Activated CD8-positive, alpha-beta T cell treated with anti-CD3 and anti-CD28 coated beads, Interleukin-2, amount 10 ng/mL, durations not matched to agents 7 days and 5 days (primary cell): ENCODE measurements around the gene CIITA. TPM values are rescaled to one million over a fixed set of nuclear protein-coding genes. Genes with fewer than 3 reads are reported as not detected.

Source experiments
- ATAC-seq: fragments of 150-1000 bp; cut with Tn5 transposase; one replicate; pipeline ENCODE4 v1.10.0; 2021; ENCODE audit warnings: moderate library complexity
- CTCF ChIA-PET: fragments of 350-600 bp; sonication (Branson Sonifier 250); formaldehyde crosslinking; loops from one replicate; lab custom pipeline; 2021; ENCODE audit warnings: antibody characterized with exemption; lab: Charles Lee
- POLR2A ChIA-PET: fragments of 350-600 bp; sonication (Branson Sonifier 250); formaldehyde crosslinking; loops from one replicate; lab custom pipeline; 2021; ENCODE audit warnings: antibody characterized with exemption; lab: Charles Lee
- DNase-seq: peaks from one replicate; pipeline ENCODE4 v3.0.0-alpha.2; 2020
- H3K27ac Mint-ChIP-seq: one replicate; pipeline ENCODE4 v1.8.0; 2021; ENCODE audit warnings: mild to moderate bottlenecking, mixed read lengths
- H3K27me3 Mint-ChIP-seq: one replicate; pipeline ENCODE4 v1.8.0; 2021; ENCODE audit warnings: low read depth, mixed read lengths
- H3K36me3 Mint-ChIP-seq: one replicate; pipeline ENCODE4 v1.8.0; 2021; ENCODE audit warnings: low read depth, mixed read lengths
- H3K4me1 Mint-ChIP-seq: one replicate; pipeline ENCODE4 v1.8.0; 2021; ENCODE audit warnings: low read depth, mixed read lengths
- H3K4me3 Mint-ChIP-seq: one replicate; pipeline ENCODE4 v1.8.0; 2021; ENCODE audit warnings: mild to moderate bottlenecking, mixed read lengths
- H3K9me3 Mint-ChIP-seq: one replicate; pipeline ENCODE4 v1.8.0; 2022; ENCODE audit warnings: mixed read lengths; ENCODE audit not compliant: insufficient read depth
- total RNA-seq, 2 experiments: library from RNA; stranded (reverse); gene quantifications; one replicate each; pipeline ENCODE4 v1.2.3, GENCODE V29; 2021

The CIITA gene
- total RNA-seq, 2 experiments from 2014 or later, result 23.3 to 23.6 TPM

DNA sequence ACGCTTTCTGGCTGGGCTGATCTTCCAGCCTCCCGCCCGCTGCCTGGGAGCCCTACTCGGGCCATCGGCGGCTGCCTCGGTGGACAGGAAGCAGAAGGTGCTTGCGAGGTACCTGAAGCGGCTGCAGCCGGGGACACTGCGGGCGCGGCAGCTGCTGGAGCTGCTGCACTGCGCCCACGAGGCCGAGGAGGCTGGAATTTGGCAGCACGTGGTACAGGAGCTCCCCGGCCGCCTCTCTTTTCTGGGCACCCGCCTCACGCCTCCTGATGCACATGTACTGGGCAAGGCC lies 30.7 kb downstream of the CIITA start:
- no peak for DNase-seq
- ATAC-seq, result no peak
- ChIA-PET POLR2A (no interaction called here), CTCF (no interaction called here)
- Mint-ChIP-seq H3K27me3 (no peaks in the 10 kb centered on the region), H3K36me3 (peaks cover 34% of the 10 kb centered on the region), H3K27ac (no peak overlapping the region), H3K4me1 (no peaks in the 10 kb centered on the region), H3K4me3 (no peak overlapping the region), H3K9me3 (no peaks in the 10 kb centered on the region)

DNA sequence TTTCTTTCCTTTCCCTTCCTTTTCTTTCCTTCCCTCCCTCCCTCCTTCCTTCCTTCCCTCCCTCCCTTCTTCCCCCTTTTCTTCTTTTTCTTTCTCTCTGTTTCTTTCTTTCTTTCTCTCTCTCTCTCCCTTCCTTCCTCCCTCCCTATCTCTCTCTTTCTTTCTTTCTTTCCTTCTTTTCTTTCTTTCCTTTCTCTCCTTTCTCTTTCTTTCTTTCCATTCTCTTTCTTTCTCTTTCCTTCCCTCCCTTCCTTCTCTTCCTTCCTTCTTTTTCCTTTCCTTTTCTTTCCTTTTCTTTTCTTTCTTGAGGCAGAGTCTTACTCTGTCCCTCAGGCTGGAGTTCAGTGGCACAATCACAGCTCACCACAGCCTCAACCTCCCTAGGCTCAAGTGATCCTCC lies 34.3 kb downstream of the CIITA start:
- H3K4me3 Mint-ChIP-seq, result no peak overlapping the region
- CTCF ChIA-PET, result interaction anchor here (1.0 kb wide), 1 partner anchor 33 kb away, joined by 3 read pairs; no protein-coding TSS in a partner anchor
- no peaks in the 10 kb centered on the region for H3K9me3 Mint-ChIP-seq
- H3K36me3 Mint-ChIP-seq, result peaks cover 6% of the 10 kb centered on the region
- H3K4me1 Mint-ChIP-seq, result no peaks in the 10 kb centered on the region
- ATAC-seq, result no peak
- H3K27ac Mint-ChIP-seq, result no peak overlapping the region
- DNase-seq, result no peak
- H3K27me3 Mint-ChIP-seq, result no peaks in the 10 kb centered on the region
- POLR2A ChIA-PET, result interaction anchor here (1.2 kb wide), 1 partner anchor 167 kb away, joined by 3 read pairs; the partner anchor contains the start of gene NUBP1

DNA sequence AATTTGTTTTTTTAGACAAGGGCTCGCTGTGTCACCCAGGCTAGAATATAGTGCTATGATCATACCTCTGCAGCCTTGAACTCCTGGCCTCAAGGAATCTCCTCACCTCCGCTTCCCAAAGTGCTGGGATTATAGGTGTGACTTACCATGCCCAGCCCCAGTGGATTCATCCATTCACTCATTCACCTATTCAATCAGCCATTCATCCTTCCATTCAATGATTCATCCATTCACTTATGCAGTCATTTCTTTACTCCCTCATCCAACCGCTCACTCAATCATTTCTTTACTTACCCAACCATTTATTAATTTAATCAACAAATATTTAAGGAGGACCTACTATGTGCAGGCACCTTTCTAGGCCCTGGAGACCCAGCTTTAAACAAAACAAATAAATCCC lies 39.5 kb downstream of the CIITA start:
- DNase-seq (no peak), ATAC-seq (no peak)
- ChIA-PET POLR2A (no interaction called here), CTCF (interaction anchor here (0.9 to 1.3 kb wide), 4 partner anchors 9 to 402 kb away, joined by 3 read pairs; partner anchors contain the start of gene EMP2)
- Mint-ChIP-seq H3K9me3 (no peaks in the 10 kb centered on the region), H3K27ac (no peak overlapping the region), H3K36me3 (peaks cover 8% of the 10 kb centered on the region), H3K4me1 (peaks cover 6% of the 10 kb centered on the region), H3K27me3 (no peaks in the 10 kb centered on the region), H3K4me3 (no peak overlapping the region)

DNA sequence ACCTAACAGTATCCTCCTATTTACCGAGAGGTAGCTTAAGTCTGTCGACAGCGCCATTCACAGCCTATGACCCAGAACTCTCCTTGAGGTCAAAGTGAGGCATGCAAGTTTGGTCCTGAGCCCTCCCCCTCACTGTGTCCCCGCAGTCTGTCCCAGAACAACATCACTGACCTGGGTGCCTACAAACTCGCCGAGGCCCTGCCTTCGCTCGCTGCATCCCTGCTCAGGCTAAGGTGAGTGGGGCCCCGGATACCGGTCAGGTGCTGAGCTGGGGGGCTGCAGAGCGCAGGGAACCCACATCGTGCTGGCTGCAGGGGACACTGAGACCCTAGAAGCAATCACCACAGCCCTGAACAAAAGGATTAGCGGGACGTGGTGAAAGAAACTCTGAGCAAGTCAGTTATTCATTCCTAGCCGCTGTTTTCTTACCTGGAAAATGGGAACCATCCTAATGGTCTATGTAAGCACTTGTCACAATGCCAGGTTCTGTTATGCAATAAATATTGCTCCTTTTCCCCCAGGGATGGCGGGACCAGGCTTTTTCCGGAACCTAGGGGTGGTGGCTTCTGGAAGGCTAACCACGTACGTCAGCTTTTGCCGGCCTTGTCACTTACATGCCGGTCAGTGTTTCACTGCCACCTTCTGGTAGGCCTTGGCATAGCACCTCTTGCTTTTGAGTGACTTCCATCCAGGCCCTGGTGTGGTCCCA lies 41.4 kb downstream of the CIITA start:
- ATAC-seq (peak; percentile 83), DNase-seq (peak; percentile 89)
- Mint-ChIP-seq H3K4me3 (no peak overlapping the region), H3K27ac (no peak overlapping the region), H3K4me1 (peaks cover 6% of the 10 kb centered on the region), H3K27me3 (no peaks in the 10 kb centered on the region), H3K36me3 (peaks cover 11% of the 10 kb centered on the region), H3K9me3 (no peaks in the 10 kb centered on the region)
- ChIA-PET CTCF (interaction anchor here (0.6 to 2.7 kb wide), 29 partner anchors 9 to 403 kb away, joined by 3 to 19 read pairs (median 5); partner anchors contain the start of genes CIITA and NUBP1), POLR2A (interaction anchor here (1.0 to 1.2 kb wide), 2 partner anchors 47 to 166 kb away, joined by 3 read pairs; no protein-coding TSS in a partner anchor)

DNA sequence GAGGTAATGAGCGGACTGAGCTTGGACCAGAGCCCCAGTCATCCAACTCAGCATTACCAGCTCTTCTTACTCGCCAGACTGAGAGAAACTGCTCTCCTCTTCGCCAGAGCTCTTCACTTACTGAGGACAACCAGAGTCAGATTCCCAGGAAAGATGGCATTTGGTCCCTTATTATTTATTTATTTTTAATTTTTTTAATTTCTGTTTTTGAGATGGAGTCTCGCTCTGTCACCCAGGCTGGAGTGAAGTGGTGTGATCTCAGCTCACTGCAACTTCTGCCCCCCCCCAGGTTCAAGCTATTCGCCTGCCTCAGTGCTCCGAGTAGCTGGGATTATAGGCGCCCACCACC lies 42.0 kb downstream of the CIITA start:
- Mint-ChIP-seq H3K4me1 (peaks cover 6% of the 10 kb centered on the region), H3K9me3 (no peaks in the 10 kb centered on the region), H3K27me3 (no peaks in the 10 kb centered on the region), H3K36me3 (peaks cover 16% of the 10 kb centered on the region), H3K27ac (no peak overlapping the region), H3K4me3 (no peak overlapping the region)
- DNase-seq, result no peak
- no peak for ATAC-seq
- ChIA-PET POLR2A (no interaction called here), CTCF (interaction anchor here (0.6 to 2.7 kb wide), 26 partner anchors 9 to 404 kb away, joined by 3 to 19 read pairs (median 6); partner anchors contain the start of genes CIITA and NUBP1)

DNA sequence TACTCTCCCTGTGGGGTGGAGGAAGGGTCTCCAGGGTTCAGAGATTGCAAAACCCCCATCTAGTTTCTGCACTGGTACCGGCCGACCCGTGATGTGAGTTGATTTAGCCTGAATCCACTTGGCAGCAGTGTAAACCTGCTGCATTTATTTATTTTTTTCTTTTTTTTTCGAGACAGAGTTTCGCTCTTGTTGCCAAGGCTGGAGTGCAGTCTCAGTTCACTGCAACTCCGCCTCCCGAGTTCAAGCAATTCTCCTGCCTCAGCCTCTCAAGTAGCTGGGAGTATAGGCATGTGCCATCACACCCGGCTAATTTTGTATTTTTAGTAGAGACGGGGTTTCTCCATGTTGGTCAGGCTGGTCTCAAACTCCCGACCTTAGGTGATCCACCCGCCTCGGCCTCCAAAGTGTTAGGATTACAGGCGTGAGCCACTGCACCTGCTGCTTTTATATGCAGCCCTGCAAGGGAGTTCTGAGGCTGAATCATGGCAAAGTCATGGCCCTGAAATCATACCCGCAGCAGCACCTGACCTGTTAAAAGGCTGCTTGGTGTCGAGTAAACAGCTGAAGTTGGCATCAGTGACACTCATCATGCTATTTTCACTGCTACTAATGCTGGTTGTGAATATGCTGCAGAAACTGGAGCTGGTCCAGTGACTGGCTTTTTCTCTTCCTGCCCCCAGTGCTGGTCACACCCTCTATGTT lies 43.9 kb downstream of the CIITA start:
- no peak for ATAC-seq
- POLR2A ChIA-PET, result no interaction called here

DNA sequence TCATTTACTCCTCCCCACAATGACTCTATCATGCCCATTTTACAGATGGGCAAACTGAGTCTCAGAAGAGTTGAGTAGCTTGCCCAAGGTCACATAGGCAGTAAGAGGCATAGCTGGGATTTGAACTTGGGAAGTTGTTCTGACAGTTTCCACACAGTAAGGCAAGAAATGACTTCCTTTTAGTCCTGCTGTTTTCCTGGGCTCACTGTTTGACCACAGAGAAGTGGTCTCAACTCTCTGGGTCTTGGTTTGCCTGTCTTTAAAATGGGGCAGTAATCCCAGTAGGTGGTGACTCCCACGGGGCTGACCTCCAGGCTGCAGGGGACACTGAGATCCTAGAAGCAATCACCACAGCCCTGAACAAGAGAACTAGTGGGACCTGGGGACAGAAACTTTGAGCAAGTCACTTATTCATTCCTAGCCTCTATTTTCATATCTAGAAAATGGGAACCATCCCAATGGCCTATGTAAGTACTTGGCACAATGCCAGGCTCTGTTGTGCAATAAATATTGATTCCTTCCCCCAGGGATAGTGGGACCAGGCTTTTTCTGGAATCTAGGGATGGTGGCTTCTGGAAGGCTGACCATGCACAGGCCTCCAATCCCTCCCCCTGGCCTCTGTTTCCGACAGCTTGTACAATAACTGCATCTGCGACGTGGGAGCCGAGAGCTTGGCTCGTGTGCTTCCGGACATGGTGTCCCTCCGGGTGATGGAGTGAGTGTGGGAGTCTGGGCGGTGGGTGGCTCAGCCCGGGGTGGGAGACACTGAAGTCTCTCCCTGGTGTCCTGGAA lies 44.7 kb downstream of the CIITA start:
- Mint-ChIP-seq H3K27ac (no peak overlapping the region), H3K27me3 (no peaks in the 10 kb centered on the region), H3K36me3 (peaks cover 20% of the 10 kb centered on the region), H3K9me3 (no peaks in the 10 kb centered on the region), H3K4me1 (peaks cover 6% of the 10 kb centered on the region), H3K4me3 (no peak overlapping the region)
- ATAC-seq, result no peak
- ChIA-PET CTCF (interaction anchor here (0.9 to 1.1 kb wide), 3 partner anchors 16 to 400 kb away, joined by 3 read pairs; no protein-coding TSS in a partner anchor), POLR2A (no interaction called here)
- DNase-seq, result no peak

More for the DNA sequence above, 43.9 kb downstream of the CIITA start:
- no peaks in the 10 kb centered on the region for H3K9me3 Mint-ChIP-seq
- no peak overlapping the region for H3K27ac Mint-ChIP-seq
- H3K4me1 Mint-ChIP-seq, result peaks cover 6% of the 10 kb centered on the region
- no peaks in the 10 kb centered on the region for H3K27me3 Mint-ChIP-seq
- CTCF ChIA-PET, result interaction anchor here (0.9 kb wide), 1 partner anchor 399 kb away, joined by 3 read pairs; no protein-coding TSS in a partner anchor
- peaks cover 23% of the 10 kb centered on the region for H3K36me3 Mint-ChIP-seq
- no peak overlapping the region for H3K4me3 Mint-ChIP-seq
- DNase-seq, result no peak

DNA sequence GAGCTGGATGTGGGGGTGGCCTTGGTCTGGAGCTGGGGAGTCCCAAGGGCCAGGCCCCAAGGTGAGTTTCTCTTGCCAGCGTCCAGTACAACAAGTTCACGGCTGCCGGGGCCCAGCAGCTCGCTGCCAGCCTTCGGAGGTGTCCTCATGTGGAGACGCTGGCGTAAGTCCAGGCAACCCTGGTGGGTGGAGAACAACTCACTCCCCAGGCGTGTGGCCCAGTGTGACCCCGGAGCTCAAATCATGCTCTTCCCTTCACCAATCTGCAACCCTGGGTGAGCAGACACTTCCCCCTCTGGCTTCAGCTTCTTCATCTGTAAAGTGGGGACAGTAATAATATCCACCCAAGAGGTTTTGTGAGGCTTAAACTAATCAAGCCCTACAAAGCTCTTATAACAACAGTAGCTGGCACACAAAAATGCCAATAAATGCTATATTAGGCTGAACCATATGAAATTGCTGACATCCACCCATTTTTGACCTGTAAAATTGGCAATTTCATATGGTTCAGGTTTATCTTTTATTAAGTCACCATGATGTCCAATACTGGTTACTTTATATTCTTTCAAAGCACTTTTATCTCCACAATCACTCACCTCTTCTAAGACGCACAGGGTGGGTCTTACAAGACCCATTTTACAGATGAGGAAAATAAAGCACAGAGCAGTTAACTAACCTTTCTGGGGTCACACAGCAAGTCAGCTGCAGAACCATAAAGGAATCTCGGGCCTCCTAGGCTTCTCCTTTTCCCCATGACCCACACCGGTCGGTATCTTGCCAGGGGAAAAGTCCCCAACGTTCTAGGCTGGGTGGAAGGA lies 45.5 kb downstream of the CIITA start:
- peaks cover 23% of the 10 kb centered on the region for H3K36me3 Mint-ChIP-seq
- peaks cover 6% of the 10 kb centered on the region for H3K4me1 Mint-ChIP-seq

DNA sequence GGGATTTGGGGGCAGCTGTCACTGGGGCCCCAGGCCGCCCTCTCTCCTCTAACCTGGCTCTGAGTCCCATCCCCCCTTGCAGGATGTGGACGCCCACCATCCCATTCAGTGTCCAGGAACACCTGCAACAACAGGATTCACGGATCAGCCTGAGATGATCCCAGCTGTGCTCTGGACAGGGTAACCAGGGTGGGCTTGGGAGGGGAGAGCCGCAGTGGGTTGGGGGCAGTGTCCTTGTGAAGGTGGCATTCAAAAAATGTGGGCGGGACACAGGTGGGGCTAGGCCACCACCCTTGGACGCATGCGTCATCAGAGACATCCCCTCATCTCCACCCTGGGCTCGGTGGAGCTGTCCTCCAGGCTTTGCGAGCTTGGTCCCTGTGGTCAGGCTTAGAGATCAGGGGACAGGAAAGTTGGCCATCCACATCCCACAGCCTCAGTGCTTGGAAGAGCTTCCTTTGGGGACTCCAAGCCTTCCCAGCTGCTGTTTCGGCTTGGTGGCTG lies 46.2 kb downstream of the CIITA start:
- Mint-ChIP-seq H3K27ac (no peak overlapping the region), H3K27me3 (no peaks in the 10 kb centered on the region), H3K4me1 (peaks cover 6% of the 10 kb centered on the region), H3K4me3 (no peak overlapping the region), H3K9me3 (no peaks in the 10 kb centered on the region), H3K36me3 (peaks cover 29% of the 10 kb centered on the region)
- POLR2A ChIA-PET, result no interaction called here
- CTCF ChIA-PET, result interaction anchor here (1.0 kb wide), 1 partner anchor 18 kb away, joined by 3 read pairs; no protein-coding TSS in a partner anchor
- DNase-seq, result no peak
- no peak for ATAC-seq

More for the DNA sequence above, 45.5 kb downstream of the CIITA start:
- POLR2A ChIA-PET, result no interaction called here
- no peak overlapping the region for H3K4me3 Mint-ChIP-seq
- DNase-seq, result no peak
- ATAC-seq, result no peak
- CTCF ChIA-PET, result interaction anchor here (1.0 to 1.1 kb wide), 2 partner anchors 15 to 18 kb away, joined by 3 read pairs; no protein-coding TSS in a partner anchor
- no peaks in the 10 kb centered on the region for H3K27me3 Mint-ChIP-seq
- no peak overlapping the region for H3K27ac Mint-ChIP-seq
- H3K9me3 Mint-ChIP-seq, result no peaks in the 10 kb centered on the region

DNA sequence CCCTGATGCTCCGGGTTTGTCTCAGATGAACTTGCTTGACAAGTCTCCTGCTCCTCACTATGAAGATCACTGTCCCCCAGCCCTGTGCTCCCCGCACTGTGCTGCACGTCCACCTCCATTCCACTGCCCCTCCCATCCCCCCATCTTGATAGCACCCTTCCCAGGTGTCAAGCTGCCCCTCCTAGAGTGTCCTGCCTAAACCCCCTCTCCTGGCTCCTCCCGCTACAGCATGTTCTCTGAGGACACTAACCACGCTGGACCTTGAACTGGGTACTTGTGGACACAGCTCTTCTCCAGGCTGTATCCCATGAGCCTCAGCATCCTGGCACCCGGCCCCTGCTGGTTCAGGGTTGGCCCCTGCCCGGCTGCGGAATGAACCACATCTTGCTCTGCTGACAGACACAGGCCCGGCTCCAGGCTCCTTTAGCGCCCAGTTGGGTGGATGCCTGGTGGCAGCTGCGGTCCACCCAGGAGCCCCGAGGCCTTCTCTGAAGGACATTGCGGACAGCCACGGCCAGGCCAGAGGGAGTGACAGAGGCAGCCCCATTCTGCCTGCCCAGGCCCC lies 46.7 kb downstream of the CIITA start:
- Mint-ChIP-seq H3K4me3 (no peak overlapping the region), H3K4me1 (peaks cover 2% of the 10 kb centered on the region), H3K36me3 (peaks cover 29% of the 10 kb centered on the region), H3K9me3 (no peaks in the 10 kb centered on the region), H3K27ac (no peak overlapping the region), H3K27me3 (no peaks in the 10 kb centered on the region)
- ChIA-PET CTCF (interaction anchor here (0.6 kb wide), 1 partner anchor 409 kb away, joined by 3 read pairs; no protein-coding TSS in a partner anchor), POLR2A (no interaction called here)
- ATAC-seq, result no peak
- no peak for DNase-seq
